NCI-H446 (cell line): ENCODE measurements around the gene PAK2.
A peak's percentile ranks its signal among the peaks of the same experiment; 100 is the strongest.
"Not testable (repeated sequence)": the region's sequence is repeated elsewhere in the genome, so short reads cannot be mapped to it uniquely, and the experiment has no call there.

Experiments
- DNase-seq, 2 experiments: peaks; one replicate each; lab custom pipeline; 2025; lab: John Stamatoyannopoulos, UW

The PAK2 gene

GRCh38 chr3:196739671-196740480 is at the start of gene PAK2:
TSS of gene PAK2 (plus strand) at chr3:196739857. CDS start at chr3:196782647, 42,790 bp downstream.
- DNase-seq, result peak; percentile 68 to 93

GRCh38 chr3:196689941-196690660 is 49.6 kb upstream of the PAK2 start:
- no peak for DNase-seq

DNA sequence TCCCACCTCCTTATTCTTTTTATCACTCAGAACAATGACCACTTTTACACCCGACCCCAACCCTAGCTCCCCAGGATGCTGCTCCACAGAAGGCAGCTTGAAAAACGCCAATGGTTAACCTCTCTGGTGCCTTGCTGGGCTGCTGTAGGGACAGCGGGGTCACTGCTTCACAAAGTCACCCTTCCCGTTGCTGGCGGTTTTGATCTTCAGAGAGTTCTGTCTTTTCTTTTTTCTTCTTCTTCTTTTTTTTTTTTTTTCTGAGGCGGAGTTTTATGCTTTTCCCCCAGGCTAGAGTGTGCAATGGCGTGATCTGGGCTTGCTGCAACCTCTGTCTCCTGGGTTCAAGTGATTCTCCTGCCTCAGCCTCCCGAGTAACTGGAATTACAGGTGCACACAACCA is 48.3 kb upstream of the PAK2 start:
- no peak for DNase-seq

DNA sequence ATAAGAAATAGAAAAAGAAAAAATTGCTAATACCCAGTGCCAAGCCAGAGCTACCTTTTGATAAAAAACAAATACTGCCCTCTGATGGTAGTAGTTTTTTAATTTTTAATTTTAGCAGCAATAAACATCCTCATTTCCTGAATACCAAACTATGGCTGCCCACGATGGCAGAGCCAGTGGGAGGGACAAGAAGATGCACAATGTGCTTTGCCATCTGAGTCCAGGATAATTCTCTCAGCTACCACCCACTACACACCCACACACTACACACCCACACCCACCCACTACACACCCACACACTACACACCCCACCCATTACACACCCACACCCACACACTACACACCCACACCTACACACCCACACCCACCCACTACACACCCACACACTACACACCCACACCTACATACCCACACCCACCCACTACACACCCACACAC is 45.4 kb upstream of the PAK2 start:
- DNase-seq, result peak in 1 of 2 experiments; percentile 28

- DNase-seq, result no peak
Measured at GRCh38 chr3:196694941-196695848, 44.5 kb upstream of the PAK2 start.

GRCh38 chr3:196695849-196696226 is 43.8 kb upstream of the PAK2 start:
- DNase-seq, result no peak

GRCh38 chr3:196697270-196697669 is 42.4 kb upstream of the PAK2 start:
- no peak for DNase-seq

DNA sequence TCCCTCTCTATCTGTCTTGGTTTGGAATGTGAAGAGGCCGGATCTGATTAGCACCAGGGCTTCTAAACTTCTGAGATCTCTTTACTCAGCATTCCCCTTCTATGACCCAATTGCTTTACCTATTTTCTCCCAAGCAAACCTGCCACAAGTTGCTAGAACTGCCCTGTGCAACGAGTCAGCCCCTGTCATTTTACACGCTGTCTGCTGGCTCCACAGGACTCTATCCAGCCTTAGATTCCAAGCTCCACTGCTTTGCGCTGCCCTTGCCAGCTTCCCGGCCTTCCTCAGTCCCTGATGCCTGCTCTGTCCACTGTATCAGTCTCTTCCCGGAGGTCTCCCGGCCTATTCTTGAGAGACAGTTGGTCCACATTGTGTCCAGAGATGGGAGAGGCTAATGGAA is 39.9 kb upstream of the PAK2 start:
- DNase-seq, result no peak

DNA sequence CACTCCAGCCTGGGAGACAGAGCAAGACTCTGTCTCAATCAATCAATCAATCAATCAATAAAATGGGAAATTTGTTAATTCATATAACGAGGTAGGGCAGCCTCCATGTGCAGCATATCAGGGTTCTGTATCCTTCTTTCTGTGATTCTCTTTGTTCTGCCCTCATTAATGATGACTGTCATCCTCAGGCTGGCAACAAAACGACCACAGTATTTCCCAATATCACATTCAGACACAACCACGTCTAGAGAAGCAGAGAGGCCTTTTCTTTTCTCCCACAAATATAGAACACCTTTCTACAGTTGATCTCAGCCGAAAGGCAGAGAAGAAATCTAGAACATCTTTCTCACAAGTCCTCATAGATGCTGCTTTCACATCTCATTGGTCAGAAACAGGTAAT is 38.9 kb upstream of the PAK2 start:
- DNase-seq, result no peak

- no peak for DNase-seq
Measured at GRCh38 chr3:196706327-196706726, 33.3 kb upstream of the PAK2 start.

DNA sequence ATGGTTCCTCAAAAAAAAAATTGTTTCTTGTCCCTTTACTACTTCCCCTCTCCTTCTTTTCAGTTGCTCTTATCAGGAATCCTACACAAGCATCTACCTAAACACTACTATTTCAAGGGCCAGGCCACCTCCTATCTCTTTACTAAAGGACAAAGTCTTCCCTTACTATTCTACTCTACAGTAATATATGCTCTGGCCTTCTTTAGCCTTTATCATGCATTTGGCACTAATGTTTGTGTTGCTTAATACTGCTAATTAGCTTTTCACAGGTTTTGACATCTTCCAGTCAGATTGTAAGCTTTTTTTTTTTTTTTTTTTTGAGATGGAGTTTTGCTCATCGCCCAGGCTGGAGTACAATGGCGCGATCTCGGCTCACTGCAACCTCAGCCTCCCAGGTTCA is 32.9 kb upstream of the PAK2 start:
- no peak for DNase-seq

GRCh38 chr3:196707566-196707965 is 32.1 kb upstream of the PAK2 start:
- no peak for DNase-seq

DNA sequence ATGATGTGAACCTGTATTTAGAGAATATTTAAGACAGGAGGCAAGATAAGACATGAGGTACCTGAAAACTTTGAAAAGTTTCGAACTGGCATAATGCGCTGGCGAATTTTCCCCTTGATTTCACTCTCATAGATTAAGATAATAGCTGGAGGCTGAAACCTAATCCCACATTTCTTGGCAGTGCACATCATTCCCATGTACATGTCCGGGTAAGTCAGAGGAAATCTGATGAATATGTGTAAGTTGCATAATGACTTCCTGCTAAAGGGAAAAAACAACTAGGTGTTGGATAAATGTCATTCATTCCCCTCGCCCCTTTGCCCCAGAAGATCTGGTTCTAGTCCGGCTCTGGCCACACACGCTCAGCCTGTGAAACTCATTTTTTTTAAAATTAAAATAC is 31.2 kb upstream of the PAK2 start:
- DNase-seq, result no peak

- peak; percentile 77 to 93 for DNase-seq
Measured at GRCh38 chr3:196711838-196712513, 27.7 kb upstream of the PAK2 start, which contains the start of the genes CEP19 and PIGX. TSS of gene CEP19 (minus strand) at chr3:196712250. CDS start at chr3:196708657, 3,593 bp downstream. TSS of gene PIGX (plus strand) at chr3:196712377.

GRCh38 chr3:196712514-196713413 is 26.9 kb upstream of the PAK2 start:
- peak in 1 of 2 experiments; percentile 61 for DNase-seq

DNA sequence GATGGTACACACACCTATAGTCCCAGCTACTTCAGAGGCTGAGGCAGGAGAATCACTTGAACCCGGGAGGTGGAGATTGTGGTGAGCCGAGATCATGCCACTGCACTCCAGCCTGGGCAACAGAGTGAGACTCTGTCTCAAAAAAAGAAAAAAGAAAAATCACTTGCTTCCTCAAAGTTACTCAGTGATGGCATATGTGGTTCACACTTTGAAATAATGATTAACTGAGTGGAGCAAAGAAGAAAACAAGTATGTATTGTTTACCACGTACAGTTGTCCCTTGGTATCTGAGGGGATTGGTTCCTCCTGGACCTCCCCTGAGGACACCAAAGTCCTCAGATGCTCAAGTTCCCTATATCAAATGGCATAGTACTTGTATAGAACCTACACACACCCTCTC is 22.5 kb upstream of the PAK2 start:
- DNase-seq, result not testable (repeated sequence)

- no peak for DNase-seq
Measured at GRCh38 chr3:196721097-196721496, 18.6 kb upstream of the PAK2 start.

DNA sequence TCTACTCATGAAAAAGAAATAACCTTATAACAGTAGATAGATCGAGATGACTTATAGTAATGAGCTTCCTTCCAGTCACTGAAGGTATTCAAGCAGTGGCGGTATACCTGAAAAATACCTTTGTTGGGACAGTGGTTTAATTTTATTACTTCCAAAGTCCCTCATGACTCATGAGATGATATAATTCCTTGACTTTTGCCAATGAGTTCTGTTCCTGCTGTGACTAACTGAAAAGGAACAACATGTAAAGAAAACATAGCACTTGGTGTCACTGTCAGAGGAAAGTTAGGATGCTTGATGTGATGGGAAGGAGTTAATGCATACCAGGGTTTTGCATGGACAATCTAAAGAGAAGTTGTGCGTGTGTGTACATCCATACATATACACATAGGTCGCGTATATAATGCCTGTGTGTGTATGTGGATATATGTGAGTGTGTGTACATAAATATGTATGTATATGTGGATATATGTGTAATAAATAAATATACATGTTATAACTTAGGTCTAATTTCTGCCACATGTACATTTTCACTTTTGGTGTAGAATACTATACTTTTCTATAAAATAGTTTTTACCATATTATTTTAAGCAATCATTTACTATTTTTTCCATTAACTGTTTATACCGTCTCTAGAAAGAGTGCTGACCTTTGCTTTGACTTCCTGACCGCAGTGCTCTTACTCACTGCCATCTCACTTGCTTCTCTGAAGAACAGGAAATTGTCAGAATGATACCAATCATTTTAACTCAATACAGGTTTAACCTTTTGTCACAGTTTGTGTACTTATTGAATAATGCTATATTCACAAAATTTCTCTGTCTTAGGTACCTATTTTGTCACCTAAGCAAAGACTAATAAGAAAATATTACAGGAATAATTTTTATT is 12.6 kb upstream of the PAK2 start:
- no peak for DNase-seq

- DNase-seq, result no peak
Measured at GRCh38 chr3:196735751-196736150, 3.9 kb upstream of the PAK2 start.
